H1 (cell line): Measurements from ENCODE around the gene KMT2E.

ENCODE experiments used
- BACH1 ChIP-seq: IDR thresholded peaks from 2 replicates; pipeline ENCODE4 v1.6.1; 2012; ENCODE audit warnings: low read length, improper control_type of control experiment
- CHD2 ChIP-seq: IDR thresholded peaks from 2 replicates; pipeline ENCODE4 v1.6.1; 2012; ENCODE audit warnings: low read length, improper control_type of control experiment
- EZH2 ChIP-seq: fragments of 200-600 bp; sonication (generic); IDR thresholded peaks from 2 replicates; pipeline ENCODE4 v1.7.1; 2012; ENCODE audit warnings: low read depth, mild to moderate bottlenecking, moderate library complexity, low read length, inconsistent platforms; ENCODE audit not compliant: severe bottlenecking
- KDM5A ChIP-seq: fragments of 200-600 bp; IDR thresholded peaks from 2 replicates; pipeline ENCODE4 v1.7.1; 2012; ENCODE audit warnings: mild to moderate bottlenecking, low read length, inconsistent platforms, mixed read lengths
- NANOG ChIP-seq: IDR thresholded peaks from 2 replicates; pipeline ENCODE4 v1.6.1; 2011; ENCODE audit warnings: low read length, low read depth, mild to moderate bottlenecking, inconsistent platforms; ENCODE audit not compliant: insufficient read depth, poor library complexity, severe bottlenecking
- POLR2A ChIP-seq, 2 experiments: IDR thresholded peaks; 1 replicate in 1 of 2; 2 replicates in 1 of 2; pipeline ENCODE4 v1.6.1; 2011; ENCODE audit warnings: low read depth in 2 of 2, low read length in 2 of 2, mild to moderate bottlenecking in 2 of 2; ENCODE audit errors: control extremely low read depth in 1 of 2
- RXRA ChIP-seq: IDR thresholded peaks from 2 replicates; pipeline ENCODE4 v1.6.1; 2011; ENCODE audit warnings: low read depth, mild to moderate bottlenecking, low read length, moderate library complexity; ENCODE audit not compliant: insufficient read depth
- SP1 ChIP-seq: IDR thresholded peaks from 2 replicates; pipeline ENCODE4 v1.6.1; 2011; ENCODE audit warnings: low read depth, low read length
- TAF1 ChIP-seq: IDR thresholded peaks from 2 replicates; pipeline ENCODE4 v1.6.1; 2011; ENCODE audit warnings: mild to moderate bottlenecking, low read depth, low read length
- TCF12 ChIP-seq: IDR thresholded peaks from 2 replicates; pipeline ENCODE4 v1.6.1; 2011; ENCODE audit warnings: low read depth, mild to moderate bottlenecking, low read length
- ZNF274 ChIP-seq: IDR thresholded peaks from 2 replicates; pipeline ENCODE4 v1.7.0; 2012; ENCODE audit warnings: low read length, borderline replicate concordance; ENCODE audit errors: extremely low read depth
- TF ChIP-seq, protein P1 (sequence below), 3 experiments: IDR thresholded peaks; 1 replicate in 2 of 3; 2 replicates in 1 of 3; pipeline versions ENCODE4 v1.5.1 to v1.6.1; 2011; ENCODE audit warnings: low read length in 3 of 3, mild to moderate bottlenecking in 3 of 3, inconsistent platforms in 2 of 3, low read depth in 1 of 3, moderate library complexity in 1 of 3; ENCODE audit not compliant: insufficient read depth in 1 of 3; ENCODE audit errors: control extremely low read depth in 1 of 3
- TF ChIP-seq, protein P2 (sequence below): IDR thresholded peaks from 2 replicates; pipeline ENCODE4 v1.6.1; 2012; ENCODE audit warnings: low read length, inconsistent platforms
- TF ChIP-seq, protein P3 (sequence below): IDR thresholded peaks from 2 replicates; pipeline ENCODE4 v1.6.1; 2011; ENCODE audit warnings: low read length, improper control_type of control experiment

DNA sequence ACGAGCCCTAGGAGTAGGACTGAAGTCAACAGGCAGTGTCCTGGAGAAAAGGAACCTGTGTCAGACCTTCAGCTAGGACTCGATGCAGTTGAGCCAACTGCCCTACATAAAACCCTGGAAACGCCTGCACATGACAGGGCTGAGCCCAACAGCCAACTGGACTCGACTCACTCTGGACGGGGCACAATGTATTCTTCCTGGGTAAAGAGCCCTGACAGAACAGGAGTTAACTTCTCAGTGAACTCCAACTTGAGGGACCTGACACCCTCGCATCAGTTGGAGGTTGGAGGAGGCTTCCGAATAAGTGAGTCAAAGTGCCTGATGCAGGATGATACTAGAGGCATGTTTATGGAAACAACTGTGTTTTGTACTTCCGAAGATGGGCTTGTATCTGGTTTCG lies 93.5 kb downstream of the KMT2E start:
- TF ChIP-seq, protein P1, sequence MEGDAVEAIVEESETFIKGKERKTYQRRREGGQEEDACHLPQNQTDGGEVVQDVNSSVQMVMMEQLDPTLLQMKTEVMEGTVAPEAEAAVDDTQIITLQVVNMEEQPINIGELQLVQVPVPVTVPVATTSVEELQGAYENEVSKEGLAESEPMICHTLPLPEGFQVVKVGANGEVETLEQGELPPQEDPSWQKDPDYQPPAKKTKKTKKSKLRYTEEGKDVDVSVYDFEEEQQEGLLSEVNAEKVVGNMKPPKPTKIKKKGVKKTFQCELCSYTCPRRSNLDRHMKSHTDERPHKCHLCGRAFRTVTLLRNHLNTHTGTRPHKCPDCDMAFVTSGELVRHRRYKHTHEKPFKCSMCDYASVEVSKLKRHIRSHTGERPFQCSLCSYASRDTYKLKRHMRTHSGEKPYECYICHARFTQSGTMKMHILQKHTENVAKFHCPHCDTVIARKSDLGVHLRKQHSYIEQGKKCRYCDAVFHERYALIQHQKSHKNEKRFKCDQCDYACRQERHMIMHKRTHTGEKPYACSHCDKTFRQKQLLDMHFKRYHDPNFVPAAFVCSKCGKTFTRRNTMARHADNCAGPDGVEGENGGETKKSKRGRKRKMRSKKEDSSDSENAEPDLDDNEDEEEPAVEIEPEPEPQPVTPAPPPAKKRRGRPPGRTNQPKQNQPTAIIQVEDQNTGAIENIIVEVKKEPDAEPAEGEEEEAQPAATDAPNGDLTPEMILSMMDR (IDR thresholded peaks at IDR 0.05; ENCODE audit: control extremely low read depth in 1 of 3, insufficient read depth in 1 of 3, low read depth in 1 of 3, low read length in 3 of 3), result no peak
- no peak for TF ChIP-seq KDM5A
- TF ChIP-seq, protein P2, sequence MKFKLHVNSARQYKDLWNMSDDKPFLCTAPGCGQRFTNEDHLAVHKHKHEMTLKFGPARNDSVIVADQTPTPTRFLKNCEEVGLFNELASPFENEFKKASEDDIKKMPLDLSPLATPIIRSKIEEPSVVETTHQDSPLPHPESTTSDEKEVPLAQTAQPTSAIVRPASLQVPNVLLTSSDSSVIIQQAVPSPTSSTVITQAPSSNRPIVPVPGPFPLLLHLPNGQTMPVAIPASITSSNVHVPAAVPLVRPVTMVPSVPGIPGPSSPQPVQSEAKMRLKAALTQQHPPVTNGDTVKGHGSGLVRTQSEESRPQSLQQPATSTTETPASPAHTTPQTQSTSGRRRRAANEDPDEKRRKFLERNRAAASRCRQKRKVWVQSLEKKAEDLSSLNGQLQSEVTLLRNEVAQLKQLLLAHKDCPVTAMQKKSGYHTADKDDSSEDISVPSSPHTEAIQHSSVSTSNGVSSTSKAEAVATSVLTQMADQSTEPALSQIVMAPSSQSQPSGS, result no peak
- no peak for TF ChIP-seq POLR2A (IDR thresholded peaks at IDR 0.05; ENCODE audit: control extremely low read depth in 1 of 2, low read depth in 2 of 2, low read length in 2 of 2)
- TF ChIP-seq BACH1, result no peak
- TF ChIP-seq NANOG, result no peak
- TF ChIP-seq RXRA, result no peak
- TF ChIP-seq TCF12, result no peak
- no peak for TF ChIP-seq EZH2
- TF ChIP-seq, protein P3, sequence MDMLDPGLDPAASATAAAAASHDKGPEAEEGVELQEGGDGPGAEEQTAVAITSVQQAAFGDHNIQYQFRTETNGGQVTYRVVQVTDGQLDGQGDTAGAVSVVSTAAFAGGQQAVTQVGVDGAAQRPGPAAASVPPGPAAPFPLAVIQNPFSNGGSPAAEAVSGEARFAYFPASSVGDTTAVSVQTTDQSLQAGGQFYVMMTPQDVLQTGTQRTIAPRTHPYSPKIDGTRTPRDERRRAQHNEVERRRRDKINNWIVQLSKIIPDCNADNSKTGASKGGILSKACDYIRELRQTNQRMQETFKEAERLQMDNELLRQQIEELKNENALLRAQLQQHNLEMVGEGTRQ, result no peak
- no peak for TF ChIP-seq SP1
- no peak for TF ChIP-seq ZNF274
- no peak for TF ChIP-seq TAF1
- TF ChIP-seq CHD2, result no peak
